H9 (cell line): ENCODE results near the gene SCTR. TPM values are rescaled to one million over a fixed set of nuclear protein-coding genes. Genes with fewer than 3 reads are reported as not detected.

Experiments used
- DNase-seq: peaks from one replicate; pipeline ENCODE4 v3.0.0-alpha.2; 2017
- H2AFZ ChIP-seq: one replicate; pipeline ENCODE4 v1.6.1; 2013; ENCODE audit warnings: mild to moderate bottlenecking, low read length, control low read depth, moderate library complexity
- H2AK5ac ChIP-seq: 2 replicates; pipeline ENCODE4 v1.6.1; 2013; ENCODE audit warnings: low read length, control low read depth, mixed read lengths; ENCODE audit not compliant: insufficient read length
- H2BK120ac ChIP-seq: one replicate; pipeline ENCODE4 v1.6.1; 2013; ENCODE audit warnings: low read depth, mild to moderate bottlenecking, low read length, control low read depth, inconsistent platforms; ENCODE audit not compliant: poor library complexity, severe bottlenecking
- H2BK12ac ChIP-seq: 2 replicates; pipeline ENCODE4 v1.6.1; 2013; ENCODE audit warnings: low read length, control low read depth, mixed read lengths, low read depth; ENCODE audit not compliant: insufficient read length
- H2BK15ac ChIP-seq: 2 replicates; pipeline ENCODE4 v1.6.1; 2013; ENCODE audit warnings: low read depth, low read length, control low read depth
- H2BK20ac ChIP-seq: one replicate; pipeline ENCODE4 v1.6.1; 2013; ENCODE audit warnings: low read depth, mild to moderate bottlenecking, low read length, control low read depth, inconsistent platforms; ENCODE audit not compliant: poor library complexity, severe bottlenecking
- H2BK5ac ChIP-seq: 2 replicates; pipeline ENCODE4 v1.6.1; 2013; ENCODE audit warnings: low read length, control low read depth, mixed read lengths; ENCODE audit not compliant: insufficient read length
- H3K14ac ChIP-seq: 2 replicates; pipeline ENCODE4 v1.6.1; 2013; ENCODE audit warnings: low read length, control low read depth; ENCODE audit not compliant: insufficient read depth
- H3K18ac ChIP-seq: 2 replicates; pipeline ENCODE4 v1.6.1; 2013; ENCODE audit warnings: low read depth, mild to moderate bottlenecking, mixed read lengths, low read length, control low read depth; ENCODE audit not compliant: insufficient read length
- H3K23ac ChIP-seq: 2 replicates; pipeline ENCODE4 v1.6.1; 2013; ENCODE audit warnings: low read length, control low read depth, mixed read lengths, low read depth; ENCODE audit not compliant: insufficient read length
- H3K23me2 ChIP-seq: 2 replicates; pipeline ENCODE4 v1.6.1; 2013; ENCODE audit warnings: low read depth, mild to moderate bottlenecking, mixed read lengths, low read length, control low read depth; ENCODE audit not compliant: insufficient read length, poor library complexity, severe bottlenecking
- H3K27ac ChIP-seq: 2 replicates; pipeline ENCODE4 v1.5.1; 2013; ENCODE audit warnings: low read length, control low read depth, mixed read lengths, low read depth; ENCODE audit not compliant: insufficient read length
- H3K27me3 ChIP-seq: 2 replicates; pipeline ENCODE4 v1.6.1; 2013; ENCODE audit warnings: low read length, control low read depth, inconsistent platforms; ENCODE audit not compliant: insufficient read depth
- H3K4ac ChIP-seq: 2 replicates; pipeline ENCODE4 v1.6.1; 2013; ENCODE audit warnings: low read depth, mild to moderate bottlenecking, control low read depth, inconsistent platforms, low read length, moderate library complexity
- H3K4me1 ChIP-seq: 2 replicates; pipeline ENCODE4 v1.6.1; 2013; ENCODE audit warnings: low read length, control low read depth, inconsistent platforms; ENCODE audit not compliant: insufficient read depth
- H3K4me2 ChIP-seq: 2 replicates; pipeline ENCODE4 v1.6.1; 2013; ENCODE audit warnings: low read length, control low read depth, mixed read lengths; ENCODE audit not compliant: insufficient read length, insufficient read depth
- H3K56ac ChIP-seq: 2 replicates; pipeline ENCODE4 v1.6.1; 2013; ENCODE audit warnings: low read depth, mild to moderate bottlenecking, mixed read lengths, low read length, control low read depth; ENCODE audit not compliant: insufficient read length
- H3K79me1 ChIP-seq: 2 replicates; pipeline ENCODE4 v1.6.1; 2013; ENCODE audit warnings: low read depth, mild to moderate bottlenecking, moderate library complexity, low read length, control low read depth, inconsistent platforms; ENCODE audit not compliant: insufficient read depth, poor library complexity, severe bottlenecking
- H3K79me2 ChIP-seq: 2 replicates; pipeline ENCODE4 v1.6.1; 2013; ENCODE audit warnings: low read length, control low read depth, inconsistent platforms; ENCODE audit not compliant: insufficient read depth
- H3K9ac ChIP-seq: 2 replicates; pipeline ENCODE4 v1.6.1; 2013; ENCODE audit warnings: low read length, control low read depth, mixed read lengths; ENCODE audit not compliant: insufficient read length; ENCODE audit errors: extremely low read depth
- H3K9me3 ChIP-seq: one replicate; pipeline ENCODE4 v1.6.1; 2013; ENCODE audit warnings: low read depth, low read length, inconsistent platforms; ENCODE audit not compliant: control insufficient read depth
- H3T11ph ChIP-seq: one replicate; pipeline ENCODE4 v1.6.1; 2013; ENCODE audit warnings: mild to moderate bottlenecking, low read length, control low read depth, inconsistent platforms
- H4K20me1 ChIP-seq: one replicate; pipeline ENCODE4 v1.6.1; 2013; ENCODE audit not compliant: control insufficient read depth, insufficient read length, insufficient read depth
- H4K5ac ChIP-seq: 2 replicates; pipeline ENCODE4 v1.6.1; 2013; ENCODE audit warnings: low read depth, mild to moderate bottlenecking, mixed read lengths, low read length, control low read depth; ENCODE audit not compliant: insufficient read length
- H4K8ac ChIP-seq: replicated peaks from 2 replicates; pipeline ENCODE4 v1.6.1; 2013; ENCODE audit warnings: low read length, control low read depth, mixed read lengths, low read depth; ENCODE audit not compliant: insufficient read length
- H4K91ac ChIP-seq: 2 replicates; pipeline ENCODE4 v1.6.1; 2013; ENCODE audit warnings: low read depth, mild to moderate bottlenecking, moderate library complexity, mixed read lengths, low read length, control low read depth; ENCODE audit not compliant: insufficient read length
- H3K27ac Mint-ChIP-seq, 3 experiments: 2 replicates in 2 of 3; 3 replicates in 1 of 3; pipeline ENCODE4 v1.8.0; 2020 to 2021; ENCODE audit warnings: mixed read lengths in 3 of 3, mild to moderate bottlenecking in 1 of 3, moderate library complexity in 1 of 3
- H3K27me3 Mint-ChIP-seq: 2 replicates; pipeline ENCODE4 v1.8.0; 2021; ENCODE audit warnings: low read depth, mild to moderate bottlenecking, moderate library complexity, mixed read lengths
- H3K36me3 Mint-ChIP-seq, 3 experiments: 2 replicates in 2 of 3; 3 replicates in 1 of 3; pipeline ENCODE4 v1.8.0; 2020 to 2021; ENCODE audit warnings: low read depth in 3 of 3, mixed read lengths in 3 of 3; ENCODE audit not compliant: insufficient read depth in 1 of 3
- H3K4me1 Mint-ChIP-seq, 2 experiments: 2 replicates each; pipeline ENCODE4 v1.8.0; 2020; ENCODE audit warnings: mixed read lengths in 2 of 2
- H3K4me3 Mint-ChIP-seq, 2 experiments: 2 replicates in 1 of 2; 3 replicates in 1 of 2; pipeline ENCODE4 v1.8.0; 2020 to 2021; ENCODE audit warnings: mild to moderate bottlenecking in 2 of 2, mixed read lengths in 2 of 2, moderate library complexity in 1 of 2
- H3K9me3 Mint-ChIP-seq, 2 experiments: 2 replicates in 1 of 2; 3 replicates in 1 of 2; pipeline ENCODE4 v1.8.0; 2020; ENCODE audit warnings: mild to moderate bottlenecking in 2 of 2, mixed read lengths in 2 of 2, moderate library complexity in 1 of 2
- WGBS: extraction: QIAGEN DNeasy Blood & Tissue Kit; methylation state at CpG from one replicate; pipeline ENCODE4 v1.1.7; 2013; ENCODE audit warnings: missing lambda C conversion rate, low lambda C conversion rate, mixed read lengths; ENCODE audit not compliant: insufficient read length; ENCODE audit errors: extremely low coverage; 5-methylcytosine and 5-hydroxymethylcytosine counted together
- total RNA-seq: library from RNA; stranded (reverse); gene quantifications from 2 replicates; pipeline ENCODE4 v1.2.1, GENCODE V29; 2021
- TF ChIP-seq, protein P1 (sequence below): fragments of 200-600 bp; sonication (generic); conservative IDR thresholded peaks from 3 replicates; pipeline ENCODE4 v1.8.0; 2021; ENCODE audit warnings: antibody characterized with exemption, mild to moderate bottlenecking

The SCTR gene
- total RNA-seq, 1 experiment from 2014 or later = not detected

DNA sequence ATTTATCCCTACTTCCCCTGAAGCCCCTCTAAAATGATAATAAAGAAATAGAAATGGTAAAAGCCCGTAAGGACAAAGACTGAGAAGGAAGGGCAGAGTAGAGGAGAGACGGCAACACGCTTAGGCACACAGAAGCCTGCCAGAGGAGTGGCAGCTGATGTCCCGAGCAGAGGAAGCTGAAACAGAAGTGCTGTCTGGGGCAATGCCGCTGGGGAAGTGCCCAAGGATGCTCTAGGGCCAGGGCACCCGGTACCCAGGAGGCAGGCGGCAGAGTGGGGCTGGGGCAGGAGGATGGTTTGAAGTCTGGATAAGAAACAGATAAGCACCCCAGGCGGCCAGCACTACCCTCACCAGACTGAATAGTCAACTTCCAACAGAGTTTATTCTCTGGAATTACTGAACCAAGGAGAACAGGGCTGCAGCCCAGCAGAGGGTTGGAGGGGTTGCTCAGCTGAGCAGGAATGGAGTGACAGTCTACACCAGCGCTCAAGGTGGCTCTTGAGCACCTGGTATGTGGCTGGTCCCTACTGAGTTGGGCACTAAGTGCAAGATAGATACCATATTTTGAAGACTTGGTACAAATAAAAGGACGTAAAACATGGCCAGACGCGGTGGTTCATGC, 70.2 kb downstream of the SCTR start:
- Histone ChIP-seq H3K18ac (no peak overlapping the region), H3K79me2 (no peaks in the 10 kb centered on the region; the same call in 1 of the 2 replicates), H4K20me1 (no peaks in the 10 kb centered on the region), H3K23me2 (no peaks in the 10 kb centered on the region), H2AFZ (no peak overlapping the region), H4K8ac (no peak overlapping the region), H2AK5ac (no peak overlapping the region), H3K56ac (no peak overlapping the region), H3K4ac (no peak overlapping the region), H2BK5ac (no peak overlapping the region), H4K5ac (no peak overlapping the region), H2BK20ac (no peak overlapping the region), H4K91ac (no peak overlapping the region), H3K9me3 (no peaks in the 10 kb centered on the region), H3K14ac (no peak overlapping the region), H3K27me3 (no peaks in the 10 kb centered on the region), H3K79me1 (no peaks in the 10 kb centered on the region), H3K23ac (no peak overlapping the region), H3K4me1 (no peaks in the 10 kb centered on the region; the same call in 1 of the 2 replicates), H3K27ac (no peak overlapping the region), H3K4me2 (no peak overlapping the region), H2BK15ac (no peak overlapping the region), H3K9ac (no peak overlapping the region), H2BK120ac (no peak overlapping the region), H2BK12ac (no peak overlapping the region), H3T11ph (no peak overlapping the region)
- Mint-ChIP-seq H3K9me3 (no peaks in the 10 kb centered on the region; a peak in 1 of 5 replicates), H3K27ac (no peak overlapping the region), H3K36me3 (no peaks in the 10 kb centered on the region), H3K4me3 (no peak overlapping the region), H3K4me1 (peaks cover 6 to 7% of the 10 kb centered on the region in 2 experiments), H3K27me3 (peaks cover 23% of the 10 kb centered on the region)
- DNase-seq = no peak
- TF ChIP-seq, protein P1, sequence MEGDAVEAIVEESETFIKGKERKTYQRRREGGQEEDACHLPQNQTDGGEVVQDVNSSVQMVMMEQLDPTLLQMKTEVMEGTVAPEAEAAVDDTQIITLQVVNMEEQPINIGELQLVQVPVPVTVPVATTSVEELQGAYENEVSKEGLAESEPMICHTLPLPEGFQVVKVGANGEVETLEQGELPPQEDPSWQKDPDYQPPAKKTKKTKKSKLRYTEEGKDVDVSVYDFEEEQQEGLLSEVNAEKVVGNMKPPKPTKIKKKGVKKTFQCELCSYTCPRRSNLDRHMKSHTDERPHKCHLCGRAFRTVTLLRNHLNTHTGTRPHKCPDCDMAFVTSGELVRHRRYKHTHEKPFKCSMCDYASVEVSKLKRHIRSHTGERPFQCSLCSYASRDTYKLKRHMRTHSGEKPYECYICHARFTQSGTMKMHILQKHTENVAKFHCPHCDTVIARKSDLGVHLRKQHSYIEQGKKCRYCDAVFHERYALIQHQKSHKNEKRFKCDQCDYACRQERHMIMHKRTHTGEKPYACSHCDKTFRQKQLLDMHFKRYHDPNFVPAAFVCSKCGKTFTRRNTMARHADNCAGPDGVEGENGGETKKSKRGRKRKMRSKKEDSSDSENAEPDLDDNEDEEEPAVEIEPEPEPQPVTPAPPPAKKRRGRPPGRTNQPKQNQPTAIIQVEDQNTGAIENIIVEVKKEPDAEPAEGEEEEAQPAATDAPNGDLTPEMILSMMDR = no peak
- WGBS = no CpG with 5 or more reads among the region's 12 CpGs
